HG03135 (cell line): ENCODE results near the gene PTGER4.

ENCODE experiments used
- ATAC-seq: cut with Tn5 transposase; IDR thresholded peaks from one replicate; pipeline ENCODE4 v1.9.1; 2021; ENCODE audit warnings: mild to moderate bottlenecking, moderate library complexity; ENCODE audit not compliant: unreplicated experiment

The PTGER4 gene

GRCh38 chr5:40669606-40670390 lies 9.9 kb upstream of the PTGER4 start:
- ATAC-seq, result no peak

- ATAC-seq, result no peak
Observed at GRCh38 chr5:40672425-40672824, 7.3 kb upstream of the PTGER4 start.

- no peak for ATAC-seq
Observed at GRCh38 chr5:40674661-40675235, 5.0 kb upstream of the PTGER4 start.

- ATAC-seq, result no peak
Observed at GRCh38 chr5:40675396-40676133, 4.2 kb upstream of the PTGER4 start.

GRCh38 chr5:40676613-40677343 lies 2.9 kb upstream of the PTGER4 start:
- ATAC-seq, result no peak

DNA sequence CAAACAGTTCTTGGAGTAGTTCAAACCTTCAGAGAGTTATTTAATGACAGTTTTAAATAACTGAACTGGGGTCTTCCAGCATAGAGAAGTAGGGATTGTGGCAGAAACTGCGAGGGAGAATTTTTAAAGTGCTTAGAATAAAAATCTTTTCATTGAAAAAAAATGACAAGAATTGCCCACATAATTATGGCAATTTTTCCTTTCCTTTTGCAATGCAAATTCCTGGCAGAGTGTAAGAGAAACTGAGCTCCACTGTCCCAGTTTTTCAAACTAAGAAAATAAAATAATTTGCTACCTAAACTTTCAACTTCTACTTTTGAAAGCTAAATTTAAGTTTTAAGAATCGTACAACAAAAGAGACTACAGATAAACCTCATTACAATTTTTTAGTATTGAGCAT lies 2.3 kb upstream of the PTGER4 start:
- ATAC-seq, result no peak

DNA sequence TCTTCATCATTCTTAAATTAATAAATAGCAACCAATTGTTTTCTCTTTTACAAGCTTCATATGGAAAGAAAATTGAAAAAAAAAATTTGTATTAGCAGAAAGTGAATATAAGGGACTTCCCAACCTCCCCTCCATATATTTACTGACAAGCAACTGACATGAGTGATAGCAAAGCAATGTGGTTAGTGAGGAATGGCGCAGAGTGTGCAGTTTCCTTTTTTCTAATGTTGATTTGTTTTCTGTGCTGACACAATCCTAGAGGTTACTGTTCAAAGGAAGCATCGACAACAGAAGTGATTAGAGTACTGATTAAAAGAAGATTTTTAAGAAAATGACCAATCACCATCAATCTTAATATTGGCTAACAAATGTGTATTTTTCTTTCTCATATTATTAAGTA lies 1.7 kb upstream of the PTGER4 start:
- ATAC-seq, result no peak

- ATAC-seq, result no peak
Observed at GRCh38 chr5:40678460-40679147, 1.1 kb upstream of the PTGER4 start.

DNA sequence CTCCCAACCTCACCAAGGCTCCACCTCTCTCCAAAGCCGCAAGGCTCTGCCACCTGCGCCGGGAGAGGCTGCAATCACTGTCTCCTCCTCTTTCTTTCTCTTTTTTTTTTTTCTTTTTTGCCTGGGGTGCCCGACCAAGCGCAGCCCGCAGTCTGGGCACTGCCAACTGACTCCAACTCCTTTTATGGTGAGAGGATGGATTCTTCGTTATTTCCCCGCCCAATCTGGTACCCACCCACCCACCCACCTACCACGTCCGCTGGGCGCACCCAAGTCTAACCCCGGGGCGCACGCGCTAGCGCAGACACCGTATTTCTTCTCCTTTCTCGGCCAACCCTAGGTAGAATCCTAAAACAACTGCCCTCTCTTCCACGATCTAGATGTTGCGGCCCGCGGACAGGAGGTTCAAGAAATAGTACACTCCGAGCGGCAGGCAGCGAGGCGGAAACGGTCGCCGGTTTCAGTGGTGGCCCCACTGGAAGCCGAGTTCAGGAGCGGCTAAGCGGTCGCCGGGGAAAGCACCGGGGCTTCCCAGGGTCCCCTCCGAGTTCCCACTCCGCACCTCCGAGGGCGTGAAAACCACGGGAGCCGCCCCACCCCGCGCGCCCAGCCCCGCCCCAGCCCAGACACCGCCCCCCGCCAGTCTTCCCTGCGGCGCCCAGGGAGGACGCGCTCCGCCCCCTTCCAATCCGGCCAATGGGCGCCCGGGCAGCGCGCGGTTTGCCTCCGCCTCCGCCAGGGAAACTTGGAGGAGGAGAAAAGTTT lies 385 bp upstream of the PTGER4 start:
- ATAC-seq, result peak; percentile 59

DNA sequence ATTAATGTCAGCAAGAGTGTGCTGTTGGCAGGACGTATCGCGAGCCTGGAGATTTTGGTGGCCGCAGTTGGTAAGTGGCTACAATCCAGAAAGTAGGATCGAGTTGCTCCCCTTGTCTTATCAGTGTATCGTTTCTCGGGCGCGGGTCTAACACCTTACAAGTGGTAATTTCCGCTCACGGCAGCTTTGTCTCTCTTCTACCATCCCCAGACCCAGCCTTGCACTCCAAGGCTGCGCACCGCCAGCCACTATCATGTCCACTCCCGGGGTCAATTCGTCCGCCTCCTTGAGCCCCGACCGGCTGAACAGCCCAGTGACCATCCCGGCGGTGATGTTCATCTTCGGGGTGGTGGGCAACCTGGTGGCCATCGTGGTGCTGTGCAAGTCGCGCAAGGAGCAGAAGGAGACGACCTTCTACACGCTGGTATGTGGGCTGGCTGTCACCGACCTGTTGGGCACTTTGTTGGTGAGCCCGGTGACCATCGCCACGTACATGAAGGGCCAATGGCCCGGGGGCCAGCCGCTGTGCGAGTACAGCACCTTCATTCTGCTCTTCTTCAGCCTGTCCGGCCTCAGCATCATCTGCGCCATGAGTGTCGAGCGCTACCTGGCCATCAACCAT lies 1.1 kb downstream of the PTGER4 start:
- ATAC-seq, result no peak

- no peak for ATAC-seq
Observed at GRCh38 chr5:40681363-40682153, 1.8 kb downstream of the PTGER4 start.

DNA sequence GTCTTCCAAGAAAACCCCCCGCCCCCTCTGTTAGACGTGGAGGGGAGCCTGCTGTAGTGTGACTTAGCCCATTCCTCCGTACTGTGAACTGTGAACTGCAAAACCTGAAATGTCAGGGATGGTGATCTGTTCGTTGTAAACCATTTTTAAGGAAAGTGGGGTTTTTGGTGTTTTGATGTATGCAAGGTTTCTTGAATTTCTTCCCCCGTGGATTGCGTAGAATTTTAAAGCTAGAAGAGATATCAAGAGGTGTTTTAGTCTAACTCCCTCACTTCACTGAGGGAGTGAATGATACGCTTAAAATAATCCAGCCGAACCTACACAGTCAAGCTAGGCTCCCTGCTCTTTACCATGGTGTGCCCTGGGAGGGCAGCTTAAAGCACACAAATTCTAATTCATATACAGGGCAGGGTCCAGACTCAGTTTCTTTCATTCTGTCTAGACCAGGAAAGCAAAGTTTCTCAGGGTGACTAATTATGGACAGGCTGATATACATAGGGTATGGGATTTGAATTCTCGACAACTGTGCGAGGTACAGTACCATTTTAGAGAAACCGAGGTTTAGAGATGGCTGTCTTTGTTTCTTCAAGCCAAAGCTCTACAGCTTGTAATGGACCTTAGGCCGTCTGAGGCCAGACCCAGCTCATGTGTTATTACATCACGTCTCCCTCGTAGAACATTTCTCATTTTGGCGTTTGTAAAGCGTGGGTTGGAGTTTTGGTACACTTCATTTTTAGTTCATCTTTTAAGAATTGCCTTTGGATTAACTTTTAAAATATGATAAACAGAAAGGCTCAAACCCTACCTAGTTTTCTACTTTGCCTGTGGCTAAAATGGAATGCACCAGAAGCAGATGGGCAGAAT lies 2.7 kb downstream of the PTGER4 start:
- ATAC-seq, result no peak

DNA sequence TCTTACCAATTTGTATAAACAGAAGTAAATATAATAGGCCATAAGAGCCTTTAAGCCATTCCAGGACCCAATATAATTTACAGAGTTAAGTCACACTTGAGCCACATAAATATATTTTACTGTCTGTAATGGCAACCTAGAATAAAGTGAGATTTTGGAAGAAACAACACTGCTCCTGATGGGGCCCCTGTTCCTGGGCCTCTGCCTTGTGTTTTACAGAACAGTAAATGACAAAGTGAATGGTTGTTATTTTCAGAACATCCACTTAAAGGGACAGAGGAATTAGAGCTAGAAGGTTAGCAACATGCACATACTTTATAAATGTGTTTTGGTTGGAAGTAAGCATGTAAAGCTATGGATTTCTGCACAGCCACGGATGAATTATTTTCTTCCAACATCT lies 3.6 kb downstream of the PTGER4 start:
- no peak for ATAC-seq

GRCh38 chr5:40685193-40685592 lies 5.5 kb downstream of the PTGER4 start:
- ATAC-seq, result no peak

GRCh38 chr5:40685976-40686486 lies 6.3 kb downstream of the PTGER4 start:
- no peak for ATAC-seq

DNA sequence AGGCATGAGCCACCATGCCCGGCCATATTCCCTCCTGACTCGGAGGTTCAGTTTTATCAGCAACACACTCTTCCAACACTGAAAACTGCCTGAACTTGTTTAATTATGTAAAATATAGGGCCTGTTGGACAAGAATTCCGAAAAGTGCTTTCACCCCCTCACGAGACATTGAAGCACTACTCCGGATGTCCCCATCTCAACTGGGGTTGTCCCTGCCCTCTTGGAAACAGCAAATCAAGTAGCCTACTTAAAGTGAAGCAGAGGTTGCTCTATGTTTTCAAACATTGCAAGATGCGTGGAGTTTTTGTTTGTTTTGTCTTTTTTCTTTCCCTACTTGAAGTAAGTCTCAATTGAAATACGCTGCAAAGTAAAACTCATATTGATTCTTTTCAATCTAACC lies 7.6 kb downstream of the PTGER4 start:
- no peak for ATAC-seq

DNA sequence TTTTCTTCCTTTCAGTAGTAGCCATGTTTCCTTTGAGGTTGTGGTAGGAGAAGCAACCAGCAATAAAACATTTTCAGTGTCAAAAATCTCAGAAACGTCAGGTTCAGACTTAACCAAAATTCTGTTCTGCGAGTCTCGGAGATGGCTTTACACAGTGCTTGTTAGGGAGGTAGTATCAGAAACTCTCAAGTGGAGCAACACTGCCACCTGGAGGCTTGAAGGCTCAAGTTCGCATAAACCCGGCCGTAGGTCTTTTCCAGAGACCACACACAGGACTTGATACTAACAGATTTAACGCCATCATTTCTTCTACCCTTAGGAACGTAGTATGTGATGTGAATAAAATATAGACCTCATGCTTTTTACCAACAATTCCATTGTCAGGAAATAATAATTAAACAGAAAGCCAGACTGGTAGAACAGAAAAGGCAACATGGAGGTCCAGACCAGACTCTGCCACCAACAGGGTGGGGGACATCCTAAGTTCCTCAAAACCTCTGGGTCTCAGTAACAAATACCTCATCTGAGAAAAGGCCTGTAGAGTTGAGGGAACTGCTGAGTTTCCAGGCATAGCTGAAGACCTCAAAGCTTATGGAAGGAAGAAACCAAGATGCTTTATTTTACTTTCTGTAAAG lies 8.5 kb downstream of the PTGER4 start:
- ATAC-seq, result peak; percentile 90
